ENCODE measurements around the gene DEFB119. TPM values are rescaled to one million over a fixed set of nuclear protein-coding genes. Genes with fewer than 3 reads are reported as not detected.
"Not testable (repeated sequence)": the region's sequence is repeated elsewhere in the genome, so short reads cannot be mapped to it uniquely, and the experiment has no call there.

The DEFB119 gene
- not detected for total RNA-seq

- no peak for DNase-seq (ENCODE audit: low spot score)
Observed at GRCh38 chr20:31390490-31390889, at the start of gene DEFB119. Gene DEFB119, minus strand, starts transcription at chr20:31390590. Its CDS starts 107 bp downstream, at chr20:31390483.

- DNase-seq (ENCODE audit: low spot score): no peak
Observed at GRCh38 chr20:31430568-31431115, 40.3 kb upstream of the DEFB119 start.

- not testable (repeated sequence) for DNase-seq (ENCODE audit: low spot score)
Observed at GRCh38 chr20:31427576-31427975, 37.2 kb upstream of the DEFB119 start.

GRCh38 chr20:31426891-31427551 is 36.6 kb upstream of the DEFB119 start:
- not testable (repeated sequence) for DNase-seq (ENCODE audit: low spot score)

GRCh38 chr20:31425797-31426196 is 35.4 kb upstream of the DEFB119 start:
- DNase-seq (ENCODE audit: low spot score): no peak

- DNase-seq (ENCODE audit: low spot score): no peak
Observed at GRCh38 chr20:31418307-31418706, 27.9 kb upstream of the DEFB119 start.

- no peak for DNase-seq (ENCODE audit: low spot score)
Observed at GRCh38 chr20:31415653-31416052, 25.3 kb upstream of the DEFB119 start.

GRCh38 chr20:31414381-31414780 is 24.0 kb upstream of the DEFB119 start:
- DNase-seq (ENCODE audit: low spot score): no peak

GRCh38 chr20:31410011-31410410 is 19.6 kb upstream of the DEFB119 start:
- DNase-seq (ENCODE audit: low spot score): no peak

- DNase-seq (ENCODE audit: low spot score): no peak
Observed at GRCh38 chr20:31406115-31406514, 15.7 kb upstream of the DEFB119 start, which contains the start of gene DEFB121. Gene DEFB121, minus strand, starts transcription at chr20:31406215. Its CDS starts 63 bp downstream, at chr20:31406152.

- DNase-seq (ENCODE audit: low spot score): no peak
Observed at GRCh38 chr20:31403886-31404285, 13.5 kb upstream of the DEFB119 start.

- DNase-seq (ENCODE audit: low spot score): no peak
Observed at GRCh38 chr20:31394900-31395299, 4.5 kb upstream of the DEFB119 start.

- no peak for DNase-seq (ENCODE audit: low spot score)
Observed at GRCh38 chr20:31392836-31393235, 2.4 kb upstream of the DEFB119 start.

- no peak for DNase-seq (ENCODE audit: low spot score)
Observed at GRCh38 chr20:31374346-31374745, 16.0 kb downstream of the DEFB119 start.

- DNase-seq (ENCODE audit: low spot score): no peak
Observed at GRCh38 chr20:31368301-31368700, 22.1 kb downstream of the DEFB119 start, which contains the start of gene DEFB118. Gene DEFB118, plus strand, starts transcription at chr20:31368601. Its CDS starts 50 bp downstream, at chr20:31368651.

GRCh38 chr20:31364272-31364671 is 26.1 kb downstream of the DEFB119 start:
- DNase-seq (ENCODE audit: low spot score): not testable (repeated sequence)

- DNase-seq (ENCODE audit: low spot score): no peak
Observed at GRCh38 chr20:31363295-31363694, 27.1 kb downstream of the DEFB119 start.

- no peak for DNase-seq (ENCODE audit: low spot score)
Observed at GRCh38 chr20:31355981-31356380, 34.4 kb downstream of the DEFB119 start.

- DNase-seq (ENCODE audit: low spot score): no peak
Observed at GRCh38 chr20:31341470-31341869, 48.9 kb downstream of the DEFB119 start.

- no peak for DNase-seq (ENCODE audit: low spot score)
Observed at GRCh38 chr20:31330893-31331292, 59.5 kb downstream of the DEFB119 start.

Measured in ureter (tissue), 1 donor.